Neural crest cell (in vitro differentiated cells): ENCODE results near the gene TUBA8. TPM values are rescaled to one million over a fixed set of nuclear protein-coding genes. Genes with fewer than 3 reads are reported as not detected.

Experiments
- DNase-seq: peaks from one replicate; pipeline ENCODE4 v3.0.0; 2021; ENCODE audit warnings: low read depth, mixed read lengths, low spot score
- H3K27ac Mint-ChIP-seq: one replicate; pipeline ENCODE4 v1.8.0; 2021; ENCODE audit warnings: mild to moderate bottlenecking, mixed read lengths; ENCODE audit not compliant: unreplicated experiment
- H3K27me3 Mint-ChIP-seq: 2 replicates; pipeline ENCODE4 v1.8.0; 2021; ENCODE audit warnings: low read depth, mild to moderate bottlenecking, mixed read lengths
- H3K36me3 Mint-ChIP-seq: 2 replicates; pipeline ENCODE4 v1.8.0; 2021; ENCODE audit warnings: low read depth, mild to moderate bottlenecking, mixed read lengths
- H3K4me1 Mint-ChIP-seq: 2 replicates; pipeline ENCODE4 v1.8.0; 2021; ENCODE audit warnings: mixed read lengths
- H3K4me3 Mint-ChIP-seq: one replicate; pipeline ENCODE4 v1.8.0; 2021; ENCODE audit warnings: mild to moderate bottlenecking, mixed read lengths
- H3K9me3 Mint-ChIP-seq: 2 replicates; pipeline ENCODE4 v1.8.0; 2021; ENCODE audit warnings: mixed read lengths
- total RNA-seq: library from RNA; stranded (reverse); gene quantifications from 2 replicates; pipeline ENCODE4 v1.2.1, GENCODE V29; 2021
- TF ChIP-seq, protein P1 (sequence below): fragments of 200-600 bp; sonication (generic); conservative IDR thresholded peaks from 2 replicates; pipeline ENCODE4 v1.5.0; 2021; ENCODE audit warnings: antibody characterized with exemption, mild to moderate bottlenecking

Gene TUBA8
- total RNA-seq, 1 donor from 2014 or later = 2.0 TPM

DNA sequence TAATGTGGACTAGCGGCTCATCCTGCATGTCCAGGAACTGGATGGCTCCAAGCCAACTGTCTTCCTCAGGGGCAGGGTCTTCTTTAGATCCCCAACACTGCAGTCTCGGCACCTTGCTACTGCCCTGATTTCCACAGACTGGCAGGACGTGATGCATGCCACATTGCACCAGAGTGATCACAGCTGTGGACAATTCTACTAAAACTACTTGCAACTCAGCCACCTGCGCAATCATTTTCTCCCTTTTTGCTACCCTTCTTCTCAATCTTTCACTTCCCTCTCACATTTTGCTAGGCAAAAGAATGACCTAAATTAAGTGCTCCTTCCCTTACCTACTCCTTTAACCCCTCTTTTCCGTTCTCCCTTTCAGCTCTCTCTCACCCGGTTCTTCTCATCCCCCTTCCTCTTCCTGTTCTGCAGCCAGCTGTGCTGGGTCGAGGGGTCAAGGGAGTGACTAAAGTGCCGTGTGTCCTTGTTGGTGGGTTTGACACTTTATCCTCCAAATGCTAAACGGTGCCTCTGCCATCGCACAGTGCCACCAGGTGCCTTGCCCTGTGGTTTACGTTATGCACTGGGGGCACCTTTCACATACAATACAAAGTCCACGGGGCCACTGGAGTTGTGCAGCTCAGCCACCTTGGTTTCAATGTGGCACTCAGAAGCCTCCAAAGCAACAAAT lies 44.3 kb upstream of the TUBA8 start:
- DNase-seq = no peak
- H3K27me3 Mint-ChIP-seq = peaks cover 26% of the 10 kb centered on the region

DNA sequence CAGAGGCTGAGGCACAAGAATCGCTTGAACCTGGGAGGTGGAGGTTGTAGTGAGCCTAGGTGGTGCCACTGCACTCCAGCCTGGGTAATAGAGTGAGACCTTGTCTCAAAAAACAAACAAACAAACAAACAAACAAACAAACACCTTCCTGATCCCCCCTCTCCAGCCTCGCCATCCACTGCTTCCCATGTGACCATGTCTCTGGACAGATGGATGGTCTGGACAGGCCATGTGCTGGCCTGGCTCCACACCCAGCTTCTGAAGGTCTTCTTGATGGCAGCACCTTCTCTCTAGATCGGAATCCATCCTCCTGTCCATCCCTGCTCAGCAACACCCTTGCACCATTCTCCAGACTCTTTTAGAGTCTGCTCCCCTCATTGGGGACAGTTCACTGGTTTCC lies 43.5 kb upstream of the TUBA8 start:
- Mint-ChIP-seq H3K9me3 (no peaks in the 10 kb centered on the region), H3K27me3 (peaks cover 26% of the 10 kb centered on the region), H3K4me3 (no peak overlapping the region), H3K27ac (no peak overlapping the region), H3K36me3 (no peaks in the 10 kb centered on the region), H3K4me1 (peaks cover 66% of the 10 kb centered on the region)
- TF ChIP-seq, protein P1, sequence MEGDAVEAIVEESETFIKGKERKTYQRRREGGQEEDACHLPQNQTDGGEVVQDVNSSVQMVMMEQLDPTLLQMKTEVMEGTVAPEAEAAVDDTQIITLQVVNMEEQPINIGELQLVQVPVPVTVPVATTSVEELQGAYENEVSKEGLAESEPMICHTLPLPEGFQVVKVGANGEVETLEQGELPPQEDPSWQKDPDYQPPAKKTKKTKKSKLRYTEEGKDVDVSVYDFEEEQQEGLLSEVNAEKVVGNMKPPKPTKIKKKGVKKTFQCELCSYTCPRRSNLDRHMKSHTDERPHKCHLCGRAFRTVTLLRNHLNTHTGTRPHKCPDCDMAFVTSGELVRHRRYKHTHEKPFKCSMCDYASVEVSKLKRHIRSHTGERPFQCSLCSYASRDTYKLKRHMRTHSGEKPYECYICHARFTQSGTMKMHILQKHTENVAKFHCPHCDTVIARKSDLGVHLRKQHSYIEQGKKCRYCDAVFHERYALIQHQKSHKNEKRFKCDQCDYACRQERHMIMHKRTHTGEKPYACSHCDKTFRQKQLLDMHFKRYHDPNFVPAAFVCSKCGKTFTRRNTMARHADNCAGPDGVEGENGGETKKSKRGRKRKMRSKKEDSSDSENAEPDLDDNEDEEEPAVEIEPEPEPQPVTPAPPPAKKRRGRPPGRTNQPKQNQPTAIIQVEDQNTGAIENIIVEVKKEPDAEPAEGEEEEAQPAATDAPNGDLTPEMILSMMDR = no peak
- DNase-seq = no peak

More for the DNA sequence above, 44.3 kb upstream of the TUBA8 start:
- H3K36me3 Mint-ChIP-seq = no peaks in the 10 kb centered on the region
- TF ChIP-seq, protein P1 = no peak
- peak overlapping the region; percentile 64 for H3K27ac Mint-ChIP-seq
- H3K9me3 Mint-ChIP-seq = no peaks in the 10 kb centered on the region
- H3K4me3 Mint-ChIP-seq = no peak overlapping the region
- peaks cover 69% of the 10 kb centered on the region for H3K4me1 Mint-ChIP-seq

DNA sequence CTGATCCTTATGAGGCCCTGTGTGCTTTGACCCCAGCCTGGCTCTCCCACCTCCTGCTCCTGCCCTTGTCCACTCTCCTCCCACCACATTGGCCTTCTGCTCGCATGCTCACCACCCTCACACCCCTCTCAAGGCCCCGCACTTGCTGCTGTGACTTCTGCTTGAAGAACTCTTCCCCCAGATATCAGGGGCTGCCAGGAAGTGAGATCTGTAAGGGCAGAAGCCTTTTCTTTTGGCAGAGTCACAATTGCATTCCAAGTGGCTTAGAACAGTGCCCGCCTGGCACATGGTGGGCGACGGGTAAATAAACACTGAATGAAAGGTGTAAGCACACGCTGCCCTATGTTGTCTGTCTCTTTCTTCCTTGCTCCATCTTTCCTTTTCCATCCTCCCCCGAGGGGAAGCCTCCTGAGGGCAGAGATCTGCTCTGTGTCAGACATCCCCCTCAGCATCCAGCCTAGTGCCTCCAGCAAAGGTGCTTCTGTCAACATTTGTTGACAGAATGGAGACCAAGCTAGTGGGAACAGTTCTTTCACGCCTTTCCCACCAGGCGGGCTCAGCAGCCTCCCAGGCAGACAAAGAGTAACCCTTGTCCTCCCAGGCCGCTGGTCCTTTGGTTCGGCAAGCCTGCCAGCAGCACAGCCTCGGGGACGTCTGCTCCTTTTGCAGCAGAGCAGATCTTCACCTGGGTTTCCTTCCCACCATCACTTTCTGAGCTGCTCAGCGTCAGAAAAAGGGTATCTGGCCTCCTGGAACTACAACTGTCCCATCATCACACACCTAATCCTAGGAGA lies 42.9 kb upstream of the TUBA8 start:
- Mint-ChIP-seq H3K9me3 (no peaks in the 10 kb centered on the region), H3K36me3 (no peaks in the 10 kb centered on the region), H3K27ac (peak overlapping the region; percentile 48), H3K27me3 (peaks cover 26% of the 10 kb centered on the region), H3K4me1 (peaks cover 60% of the 10 kb centered on the region), H3K4me3 (peak overlapping the region; percentile 56)
- TF ChIP-seq, protein P1 = no peak
- DNase-seq = no peak

DNA sequence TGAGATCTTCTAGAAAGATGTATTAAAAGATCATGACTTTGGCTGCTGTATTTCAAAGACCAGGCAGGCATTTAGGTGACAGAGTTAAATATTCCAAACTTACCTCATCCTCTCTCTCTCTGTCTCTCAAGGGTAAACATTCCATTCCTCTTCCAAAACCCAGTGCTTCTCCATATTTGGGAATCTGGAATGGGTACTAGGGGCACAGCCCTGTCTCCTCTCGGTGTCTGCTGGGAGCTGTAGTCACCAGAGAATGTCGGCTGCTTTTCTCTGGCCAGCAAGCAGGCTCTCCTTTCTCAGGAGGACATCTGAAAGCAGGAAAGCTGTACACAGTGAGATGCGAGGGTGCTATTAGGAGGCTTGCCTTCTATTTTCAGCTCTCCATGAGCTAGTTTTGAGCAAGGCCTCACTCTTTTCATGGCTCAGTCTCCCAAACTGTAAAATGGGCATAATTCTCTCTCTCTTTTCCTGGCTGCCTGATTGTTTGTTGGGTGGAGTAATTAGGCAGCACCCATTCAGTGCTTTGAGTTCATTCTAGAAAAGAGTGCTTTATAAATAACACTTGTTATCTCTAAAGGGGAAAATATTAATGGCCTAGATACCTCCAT lies 42.1 kb upstream of the TUBA8 start:
- Mint-ChIP-seq H3K4me3 (no peak overlapping the region), H3K27ac (no peak overlapping the region), H3K4me1 (peaks cover 53% of the 10 kb centered on the region), H3K9me3 (no peaks in the 10 kb centered on the region), H3K36me3 (no peaks in the 10 kb centered on the region), H3K27me3 (peaks cover 26% of the 10 kb centered on the region)
- no peak for DNase-seq
- TF ChIP-seq, protein P1 = no peak

DNA sequence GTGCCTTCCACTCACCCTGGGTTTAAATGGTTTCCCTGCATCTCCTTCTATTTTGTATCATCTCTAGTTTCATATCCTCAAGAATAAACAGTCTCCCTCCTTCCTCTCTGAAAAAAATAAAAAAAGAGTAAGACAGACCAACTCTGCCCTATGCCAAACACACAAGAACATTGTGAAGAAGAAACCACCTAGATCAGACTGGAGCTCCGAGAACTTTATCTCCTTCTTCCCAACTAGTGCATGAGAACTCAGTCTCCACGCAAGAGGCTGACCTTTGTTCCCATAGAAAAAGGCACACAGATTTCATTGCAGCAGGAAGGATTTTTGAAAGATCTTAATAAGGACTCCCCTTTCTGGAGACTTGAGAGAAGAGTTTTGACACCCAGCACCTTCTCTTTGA lies 41.6 kb upstream of the TUBA8 start:
- no peaks in the 10 kb centered on the region for H3K36me3 Mint-ChIP-seq
- peaks cover 26% of the 10 kb centered on the region for H3K27me3 Mint-ChIP-seq
- TF ChIP-seq, protein P1 = no peak
- H3K4me3 Mint-ChIP-seq = no peak overlapping the region
- H3K27ac Mint-ChIP-seq = no peak overlapping the region
- H3K9me3 Mint-ChIP-seq = no peaks in the 10 kb centered on the region
- H3K4me1 Mint-ChIP-seq = peaks cover 49% of the 10 kb centered on the region
- DNase-seq = no peak
